PC-3 (cell line): ENCODE results near the gene GNG11. TPM values are rescaled to one million over a fixed set of nuclear protein-coding genes. Genes with fewer than 3 reads are reported as not detected.

Source experiments
- ATAC-seq: fragments of 200-7000 bp; cut with Tn5 transposase; 2 replicates; pipeline ENCODE4 v1.9.1; 2020; ENCODE audit warnings: mild to moderate bottlenecking, moderate library complexity
- BruUV-seq: library from RNA; stranded (reverse); fragments of 400-500 nt; replicated peaks from 2 replicates; lab custom pipeline; 2021; lab: Mats Ljungman, UMichigan
- CTCF ChIA-PET: fragments of 300-600 bp; sonication (Branson Sonifier 250); formaldehyde crosslinking; loops from one replicate; lab custom pipeline; 2022; ENCODE audit warnings: antibody characterized with exemption; lab: Charles Lee
- POLR2A ChIA-PET: fragments of 300-600 bp; sonication (Branson Sonifier 250); formaldehyde crosslinking; loops from one replicate; lab custom pipeline; 2022; ENCODE audit warnings: antibody characterized with exemption; ENCODE audit not compliant: unreplicated experiment; lab: Charles Lee
- DNase-seq: peaks from one replicate; pipeline ENCODE4 v3.0.0-alpha.2; 2015
- H2AFZ ChIP-seq: fragments of 300-600 bp; sonication (generic); 2 replicates; pipeline ENCODE4 v1.6.0; 2016; ENCODE audit warnings: antibody characterized with exemption, low read length
- H3F3A ChIP-seq: fragments of 300-600 bp; sonication (generic); one replicate; pipeline ENCODE4 v1.6.0; 2017; ENCODE audit warnings: antibody characterized with exemption, low read length, control low read depth, mild to moderate bottlenecking; ENCODE audit not compliant: unreplicated experiment
- H3K27ac ChIP-seq: fragments of 300-600 bp; sonication (generic); 2 replicates; pipeline ENCODE4 v1.5.1; 2016; ENCODE audit warnings: mild to moderate bottlenecking, low read length
- H3K27me3 ChIP-seq: fragments of 300-600 bp; sonication (generic); 2 replicates; pipeline ENCODE4 v1.6.1; 2016; ENCODE audit warnings: low read length, mixed read lengths
- H3K36me3 ChIP-seq: fragments of 300-600 bp; sonication (generic); 2 replicates; pipeline ENCODE4 v1.6.1; 2016; ENCODE audit warnings: low read depth, mixed run types, low read length, mixed read lengths
- H3K4me1 ChIP-seq: fragments of 300-600 bp; sonication (generic); 2 replicates; pipeline ENCODE4 v1.5.1; 2016; ENCODE audit warnings: low read length; ENCODE audit not compliant: insufficient read depth
- H3K4me2 ChIP-seq: fragments of 300-600 bp; sonication (generic); 2 replicates; pipeline ENCODE4 v1.6.0; 2016; ENCODE audit warnings: low read length
- H3K4me3 ChIP-seq: fragments of 300-600 bp; sonication (generic); 2 replicates; pipeline ENCODE4 v1.5.1; 2016; ENCODE audit warnings: mild to moderate bottlenecking, low read length, mixed read lengths
- H3K79me2 ChIP-seq: fragments of 300-600 bp; sonication (generic); 2 replicates; pipeline ENCODE4 v1.6.1; 2017; ENCODE audit warnings: low read length, mixed read lengths
- H3K9ac ChIP-seq: fragments of 300-600 bp; sonication (generic); 2 replicates; pipeline ENCODE4 v1.6.0; 2016; ENCODE audit warnings: mild to moderate bottlenecking, low read length
- H3K9me2 ChIP-seq: fragments of 300-600 bp; sonication (generic); replicated peaks from 2 replicates; pipeline ENCODE4 v1.6.1; 2016; ENCODE audit warnings: mixed run types, low read length, mixed read lengths
- H3K9me3 ChIP-seq: fragments of 300-600 bp; sonication (generic); 2 replicates; pipeline ENCODE4 v1.6.1; 2016; ENCODE audit warnings: low read length, mixed read lengths
- H4K20me1 ChIP-seq: fragments of 300-600 bp; sonication (generic); 2 replicates; pipeline ENCODE4 v1.6.1; 2016; ENCODE audit warnings: low read length, mixed read lengths
- CTCF ChIP-seq: fragments of 300-600 bp; sonication (generic); conservative IDR thresholded peaks from 2 replicates; pipeline ENCODE4 v1.5.1; 2017; ENCODE audit warnings: antibody characterized with exemption, low read depth, mild to moderate bottlenecking, low read length
- EZH2 ChIP-seq: fragments of 300-600 bp; sonication (generic); IDR thresholded peaks from one replicate; pipeline ENCODE4 v1.6.1; 2017; ENCODE audit warnings: antibody characterized with exemption, mild to moderate bottlenecking, low read length; ENCODE audit not compliant: unreplicated experiment
- EZH2phosphoT487 ChIP-seq: fragments of 300-600 bp; sonication (generic); IDR thresholded peaks from 2 replicates; pipeline ENCODE4 v1.6.1; 2018; ENCODE audit warnings: mild to moderate bottlenecking, antibody characterized with exemption, low read length, borderline replicate concordance
- intact Hi-C: fragments of 100-400 bp; cut with micrococcal nuclease; formaldehyde crosslinking; loops from 2 replicates; pipeline ENCODE4 v1.9.0; 2023
- total RNA-seq: library from RNA; depleted of rRNA; stranded (reverse); fragments of >200 nt; gene quantifications from 2 replicates; pipeline ENCODE4 v1.2.3, GENCODE V29; 2014

Gene GNG11
- total RNA-seq, 1 experiment from 2014 or later: 3.0 TPM

GRCh38 chr7:93894966-93895640 lies 26.4 kb upstream of the GNG11 start:
- no peaks in the 10 kb centered on the region for H3K27me3 ChIP-seq
- H3K27ac ChIP-seq: no peak overlapping the region
- no peak overlapping the region for H3K4me2 ChIP-seq
- H3K79me2 ChIP-seq: no peaks in the 10 kb centered on the region
- no peak for ATAC-seq
- ChIA-PET POLR2A (no interaction called here), CTCF (no interaction called here)
- no peak for DNase-seq
- peaks cover 5% of the 10 kb centered on the region; the same call in 1 of the 2 replicates for H3K4me1 ChIP-seq
- no TSS peak for BruUV-seq
- no peaks in the 10 kb centered on the region for H4K20me1 ChIP-seq
- no peak overlapping the region for H3K4me3 ChIP-seq
- no peak overlapping the region for H3K9ac ChIP-seq
- no peak overlapping the region for H2AFZ ChIP-seq
- no peaks in the 10 kb centered on the region for H3F3A ChIP-seq
- no peak for TF ChIP-seq CTCF
- TF ChIP-seq EZH2: no peak
- no peak for TF ChIP-seq EZH2phosphoT487
- intact Hi-C loops: no loop called here
- H3K36me3 ChIP-seq: no peaks in the 10 kb centered on the region
- no peaks in the 10 kb centered on the region for H3K9me2 ChIP-seq
- no peaks in the 10 kb centered on the region for H3K9me3 ChIP-seq

- Histone ChIP-seq H3K9ac (no peak overlapping the region), H3F3A (no peaks in the 10 kb centered on the region), H3K4me2 (no peak overlapping the region), H3K9me2 (no peaks in the 10 kb centered on the region), H3K4me3 (no peak overlapping the region), H3K27me3 (no peaks in the 10 kb centered on the region), H4K20me1 (no peaks in the 10 kb centered on the region), H3K36me3 (no peaks in the 10 kb centered on the region), H3K9me3 (no peaks in the 10 kb centered on the region), H3K79me2 (no peaks in the 10 kb centered on the region), H3K27ac (no peak overlapping the region), H2AFZ (no peak overlapping the region), H3K4me1 (peaks cover 4% of the 10 kb centered on the region; the same call in 1 of the 2 replicates)
- ChIA-PET POLR2A (interaction anchor here (0.6 kb wide), 1 partner anchor 12 kb away, joined by 3 read pairs; no protein-coding TSS in a partner anchor), CTCF (no interaction called here)
- peak; percentile 56 for ATAC-seq
- TF ChIP-seq CTCF (no peak), EZH2phosphoT487 (no peak), EZH2 (no peak)
- BruUV-seq: no TSS peak
- DNase-seq: no peak
- intact Hi-C loops: no loop called here
Observed at GRCh38 chr7:93895859-93896600, 25.5 kb upstream of the GNG11 start.
